Measurements from ENCODE around the gene PTPRG.

- TF ChIP-seq, protein P1, sequence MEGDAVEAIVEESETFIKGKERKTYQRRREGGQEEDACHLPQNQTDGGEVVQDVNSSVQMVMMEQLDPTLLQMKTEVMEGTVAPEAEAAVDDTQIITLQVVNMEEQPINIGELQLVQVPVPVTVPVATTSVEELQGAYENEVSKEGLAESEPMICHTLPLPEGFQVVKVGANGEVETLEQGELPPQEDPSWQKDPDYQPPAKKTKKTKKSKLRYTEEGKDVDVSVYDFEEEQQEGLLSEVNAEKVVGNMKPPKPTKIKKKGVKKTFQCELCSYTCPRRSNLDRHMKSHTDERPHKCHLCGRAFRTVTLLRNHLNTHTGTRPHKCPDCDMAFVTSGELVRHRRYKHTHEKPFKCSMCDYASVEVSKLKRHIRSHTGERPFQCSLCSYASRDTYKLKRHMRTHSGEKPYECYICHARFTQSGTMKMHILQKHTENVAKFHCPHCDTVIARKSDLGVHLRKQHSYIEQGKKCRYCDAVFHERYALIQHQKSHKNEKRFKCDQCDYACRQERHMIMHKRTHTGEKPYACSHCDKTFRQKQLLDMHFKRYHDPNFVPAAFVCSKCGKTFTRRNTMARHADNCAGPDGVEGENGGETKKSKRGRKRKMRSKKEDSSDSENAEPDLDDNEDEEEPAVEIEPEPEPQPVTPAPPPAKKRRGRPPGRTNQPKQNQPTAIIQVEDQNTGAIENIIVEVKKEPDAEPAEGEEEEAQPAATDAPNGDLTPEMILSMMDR (conservative IDR thresholded peaks at IDR 0.05), result no peak
- no peak for TF ChIP-seq ZFX (IDR thresholded peaks at IDR 0.05)
Observed at GRCh38 chr3:62287392-62287927, 726.1 kb downstream of the PTPRG start.
